Measurements from ENCODE around the gene PRKG1.

The PRKG1 gene

DNA sequence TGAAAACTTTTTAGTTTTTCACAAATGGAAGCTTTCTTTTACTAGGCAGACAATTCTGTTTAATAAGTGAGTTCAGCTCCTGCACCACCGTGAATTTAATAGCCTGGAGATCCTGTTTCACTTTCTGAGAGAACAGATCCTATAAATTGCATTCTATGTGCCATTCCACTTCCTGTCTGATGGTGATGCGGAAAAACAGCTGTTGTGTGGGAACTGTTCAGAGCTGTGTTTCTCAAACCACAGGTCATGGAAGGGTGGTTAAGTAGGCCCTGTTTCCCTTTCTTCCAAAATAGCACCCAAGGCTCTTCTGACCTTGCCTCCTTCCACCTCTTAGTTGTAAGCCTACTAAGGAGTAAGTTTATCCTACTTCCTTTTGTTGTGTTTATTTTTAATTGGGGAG, 1142.6 kb downstream of the PRKG1 start:
- in situ Hi-C loops (cut with MboI; ENCODE audit: low pct_unique_long_range_greater_than_20kb, low sequenced_read_pairs, unreplicated experiment) = loop anchor here (25.0 kb wide), 1 partner anchor 830 kb away; no protein-coding TSS in a partner anchor
- TF ChIP-seq, protein P1, sequence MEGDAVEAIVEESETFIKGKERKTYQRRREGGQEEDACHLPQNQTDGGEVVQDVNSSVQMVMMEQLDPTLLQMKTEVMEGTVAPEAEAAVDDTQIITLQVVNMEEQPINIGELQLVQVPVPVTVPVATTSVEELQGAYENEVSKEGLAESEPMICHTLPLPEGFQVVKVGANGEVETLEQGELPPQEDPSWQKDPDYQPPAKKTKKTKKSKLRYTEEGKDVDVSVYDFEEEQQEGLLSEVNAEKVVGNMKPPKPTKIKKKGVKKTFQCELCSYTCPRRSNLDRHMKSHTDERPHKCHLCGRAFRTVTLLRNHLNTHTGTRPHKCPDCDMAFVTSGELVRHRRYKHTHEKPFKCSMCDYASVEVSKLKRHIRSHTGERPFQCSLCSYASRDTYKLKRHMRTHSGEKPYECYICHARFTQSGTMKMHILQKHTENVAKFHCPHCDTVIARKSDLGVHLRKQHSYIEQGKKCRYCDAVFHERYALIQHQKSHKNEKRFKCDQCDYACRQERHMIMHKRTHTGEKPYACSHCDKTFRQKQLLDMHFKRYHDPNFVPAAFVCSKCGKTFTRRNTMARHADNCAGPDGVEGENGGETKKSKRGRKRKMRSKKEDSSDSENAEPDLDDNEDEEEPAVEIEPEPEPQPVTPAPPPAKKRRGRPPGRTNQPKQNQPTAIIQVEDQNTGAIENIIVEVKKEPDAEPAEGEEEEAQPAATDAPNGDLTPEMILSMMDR (IDR thresholded peaks at IDR 0.05; ENCODE audit: extremely low read depth, insufficient read depth, missing control alignments) = no peak
- no peak for DNase-seq (ENCODE audit: low spot score)

- no peak for DNase-seq (ENCODE audit: low spot score)
- TF ChIP-seq, protein P1 (IDR thresholded peaks at IDR 0.05; ENCODE audit: extremely low read depth, insufficient read depth, missing control alignments) = no peak
- in situ Hi-C loops (cut with MboI; ENCODE audit: low pct_unique_long_range_greater_than_20kb, low sequenced_read_pairs, unreplicated experiment) = loop anchor here (25.0 kb wide), 1 partner anchor 830 kb away; no protein-coding TSS in a partner anchor
These were observed 1143.2 kb downstream of the PRKG1 start for GRCh38 chr10:52217531-52217930.

- TF ChIP-seq, protein P1 (IDR thresholded peaks at IDR 0.05; ENCODE audit: extremely low read depth, insufficient read depth, missing control alignments) = no peak
- in situ Hi-C loops (cut with MboI; ENCODE audit: low pct_unique_long_range_greater_than_20kb, low sequenced_read_pairs, unreplicated experiment) = loop anchor here (5.0 to 25.0 kb wide), 2 partner anchors 51 to 834 kb away; no protein-coding TSS in a partner anchor
- no peak for DNase-seq (ENCODE audit: low spot score)
These were observed 1146.7 kb downstream of the PRKG1 start for GRCh38 chr10:52220947-52221346.

GRCh38 chr10:52221923-52222322, 1147.6 kb downstream of the PRKG1 start:
- in situ Hi-C loops (cut with MboI; ENCODE audit: low pct_unique_long_range_greater_than_20kb, low sequenced_read_pairs, unreplicated experiment) = loop anchor here (5.0 to 25.0 kb wide), 2 partner anchors 50 to 835 kb away; no protein-coding TSS in a partner anchor
- TF ChIP-seq, protein P1 (IDR thresholded peaks at IDR 0.05; ENCODE audit: extremely low read depth, insufficient read depth, missing control alignments) = no peak
- no peak for DNase-seq (ENCODE audit: low spot score)

DNA sequence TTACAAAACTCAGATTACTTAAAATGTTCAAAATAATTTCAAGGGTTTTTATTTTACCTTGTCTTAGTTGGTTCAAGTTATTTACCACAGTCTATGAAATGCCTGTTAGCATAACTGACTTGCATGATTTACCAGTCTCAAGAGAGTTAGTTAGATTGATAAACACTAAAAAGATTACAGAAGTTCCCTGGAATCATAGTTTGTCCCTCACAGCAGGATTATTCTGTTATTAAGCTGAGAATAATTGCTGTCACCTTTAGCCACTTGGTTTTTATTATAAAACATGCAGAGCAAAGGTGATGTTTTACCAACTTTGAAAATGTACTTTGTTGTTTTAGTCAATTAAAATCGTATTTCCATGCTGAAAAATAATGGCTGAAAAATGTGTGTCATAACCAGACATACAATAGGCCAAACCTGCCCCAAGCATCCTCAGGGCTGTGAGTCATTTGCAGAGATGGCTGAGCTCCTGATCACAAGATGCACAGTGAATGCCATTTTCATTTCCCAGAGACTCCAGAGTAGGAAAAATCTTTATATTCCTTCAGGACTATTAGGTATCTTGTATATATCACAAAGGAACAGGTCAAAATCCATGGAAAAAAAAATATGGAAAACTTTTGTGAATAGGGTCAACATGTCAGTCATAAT, 1152.0 kb downstream of the PRKG1 start:
- in situ Hi-C loops (cut with MboI; ENCODE audit: low pct_unique_long_range_greater_than_20kb, low sequenced_read_pairs, unreplicated experiment) = no loop called here

GRCh38 chr10:52228556-52228955, 1154.3 kb downstream of the PRKG1 start:
- in situ Hi-C loops (cut with MboI; ENCODE audit: low pct_unique_long_range_greater_than_20kb, low sequenced_read_pairs, unreplicated experiment) = no loop called here
- no peak for DNase-seq (ENCODE audit: low spot score)
- TF ChIP-seq, protein P1 (IDR thresholded peaks at IDR 0.05; ENCODE audit: extremely low read depth, insufficient read depth, missing control alignments) = no peak

More for the DNA sequence above, 1152.0 kb downstream of the PRKG1 start:
- TF ChIP-seq, protein P1 (IDR thresholded peaks at IDR 0.05; ENCODE audit: extremely low read depth, insufficient read depth, missing control alignments) = no peak
- no peak for DNase-seq (ENCODE audit: low spot score)
